Placental epithelial cell (primary cell): ENCODE data around the gene F2RL3. TPM values are rescaled to one million over a fixed set of nuclear protein-coding genes. Genes with fewer than 3 reads are reported as not detected.

Experiments used
- small RNA-seq: library from RNA; depleted of rRNA; stranded (forward); fragments of <200 nt; gene quantifications from one replicate; pipeline ENCODE3, GENCODE V24; 2012
- total RNA-seq: library from RNA; depleted of rRNA; stranded (reverse); fragments of >200 nt; gene quantifications from 2 replicates; pipeline ENCODE4 v1.2.3, GENCODE V29; 2012

Gene F2RL3
- not detected in 2 replicates for total RNA-seq

GRCh38 chr19:16888629-16889365 is at the start of gene F2RL3:
Gene F2RL3 (plus strand): TSS chr19:16888999. CDS start chr19:16889190, 191 bp downstream.

Small RNAs within 50 kb of the gene (small RNA-seq; reads per million reads assigned to genes)
- gene RN7SL823P (not detected), gene RN7SL835P (not detected)

Other genes with a start within 250 kb of the F2RL3 start
- 53.8 and 58.6 TPM in 2 replicates for gene SMIM7, start 228.9 kb upstream of the F2RL3 start, total RNA-seq
- 0.65 and 1.2 TPM in 2 replicates for gene TMEM38A, start 227.9 kb upstream of the F2RL3 start, total RNA-seq
- gene NWD1, start 169.2 kb upstream of the F2RL3 start, total RNA-seq, result not detected in 2 replicates
- gene SIN3B, start 59.6 kb upstream of the F2RL3 start, total RNA-seq, result 29.6 and 41.6 TPM in 2 replicates
- gene CPAMD8, start 137.8 kb downstream of the F2RL3 start, total RNA-seq, result 2.3 and 6.3 TPM in 2 replicates
- 2.3 and 3.1 TPM in 2 replicates for gene HAUS8, start 186.5 kb downstream of the F2RL3 start, total RNA-seq
- 90.2 and 122 TPM in 2 replicates for gene MYO9B, start 186.8 kb downstream of the F2RL3 start, total RNA-seq